IgD-negative memory B cell (primary cell): Measurements from ENCODE around the gene CEP78. TPM values are rescaled to one million over a fixed set of nuclear protein-coding genes. Genes with fewer than 3 reads are reported as not detected.
"Not testable (repeated sequence)": the region's sequence is repeated elsewhere in the genome, so short reads cannot be mapped to it uniquely, and the experiment has no call there.

Experiments used
- H3K27ac Mint-ChIP-seq, 3 donors: one replicate each; pipeline ENCODE4 v1.8.0; 2020 to 2022; ENCODE audit warnings: mild to moderate bottlenecking in 3 of 3, mixed read lengths in 3 of 3, moderate library complexity in 1 of 3
- H3K27me3 Mint-ChIP-seq: one replicate; pipeline ENCODE4 v1.8.0; 2021; ENCODE audit warnings: mixed read lengths
- H3K36me3 Mint-ChIP-seq: one replicate; pipeline ENCODE4 v1.8.0; 2020; ENCODE audit warnings: mild to moderate bottlenecking, mixed read lengths
- H3K4me1 Mint-ChIP-seq, 3 donors: one replicate each; pipeline ENCODE4 v1.8.0; 2020 to 2022; ENCODE audit warnings: mixed read lengths in 3 of 3, mild to moderate bottlenecking in 1 of 3
- H3K4me3 Mint-ChIP-seq, 4 donors: one replicate each; pipeline ENCODE4 v1.8.0; 2020 to 2022; ENCODE audit warnings: mild to moderate bottlenecking in 4 of 4, mixed read lengths in 4 of 4, moderate library complexity in 3 of 4
- H3K9me3 Mint-ChIP-seq, 3 donors: one replicate each; pipeline ENCODE4 v1.8.0; 2020 to 2021; ENCODE audit warnings: mixed read lengths in 3 of 3, mild to moderate bottlenecking in 1 of 3
- polyA plus RNA-seq: library from polyadenylated mRNA; unstranded; fragments of 300-500 nt; fragmentation: Illumina TruSeq; gene quantifications from one replicate; pipeline ENCODE4 v1.2.3, GENCODE V29; 2021

The CEP78 gene
- polyA plus RNA-seq, 1 donor from 2014 or later: 12.3 TPM

GRCh38 chr9:78214492-78214891 is 21.4 kb upstream of the CEP78 start:
- H3K36me3 Mint-ChIP-seq: no peaks in the 10 kb centered on the region
- peaks cover 14 to 23% (median 16%) of the 10 kb centered on the region in 3 donors for H3K4me1 Mint-ChIP-seq
- no peak overlapping the region for H3K4me3 Mint-ChIP-seq
- no peaks in the 10 kb centered on the region for H3K9me3 Mint-ChIP-seq
- H3K27ac Mint-ChIP-seq: no peak overlapping the region
- H3K27me3 Mint-ChIP-seq: peaks cover 1% of the 10 kb centered on the region

- peaks cover 8 to 15% (median 10%) of the 10 kb centered on the region in 3 donors for H3K4me1 Mint-ChIP-seq
These were observed 20.2 kb upstream of the CEP78 start for GRCh38 chr9:78215706-78216105.

GRCh38 chr9:78218890-78219289 is 17.0 kb upstream of the CEP78 start:
- Mint-ChIP-seq H3K9me3 (no peaks in the 10 kb centered on the region), H3K4me1 (no peaks in the 10 kb centered on the region), H3K27ac (peak overlapping the region in 1 of 3 donors; percentile 25), H3K36me3 (no peaks in the 10 kb centered on the region), H3K4me3 (no peak overlapping the region), H3K27me3 (no peaks in the 10 kb centered on the region)

More at GRCh38 chr9:78215706-78216105, 20.2 kb upstream of the CEP78 start:
- H3K27ac Mint-ChIP-seq: no peak overlapping the region
- H3K27me3 Mint-ChIP-seq: no peaks in the 10 kb centered on the region
- no peak overlapping the region for H3K4me3 Mint-ChIP-seq
- no peaks in the 10 kb centered on the region for H3K36me3 Mint-ChIP-seq
- H3K9me3 Mint-ChIP-seq: no peaks in the 10 kb centered on the region

- Mint-ChIP-seq H3K36me3 (no peaks in the 10 kb centered on the region), H3K4me1 (no peaks in the 10 kb centered on the region), H3K9me3 (no peaks in the 10 kb centered on the region), H3K27ac (no peak overlapping the region), H3K27me3 (peaks cover 3% of the 10 kb centered on the region), H3K4me3 (no peak overlapping the region)
These were observed 14.4 kb upstream of the CEP78 start for GRCh38 chr9:78221425-78221824.

- H3K4me1 Mint-ChIP-seq, H3K9me3 Mint-ChIP-seq, H3K4me3 Mint-ChIP-seq, H3K36me3 Mint-ChIP-seq, H3K27me3 Mint-ChIP-seq, H3K27ac Mint-ChIP-seq: not testable (repeated sequence)
These were observed 14.0 kb upstream of the CEP78 start for GRCh38 chr9:78221841-78222240.

GRCh38 chr9:78230761-78231160 is 5.1 kb upstream of the CEP78 start:
- H3K27ac Mint-ChIP-seq: no peak overlapping the region

GRCh38 chr9:78232471-78232870 is 3.4 kb upstream of the CEP78 start:
- not testable (repeated sequence) for H3K4me3 Mint-ChIP-seq, H3K27ac Mint-ChIP-seq, H3K27me3 Mint-ChIP-seq, H3K36me3 Mint-ChIP-seq, H3K9me3 Mint-ChIP-seq
- peaks cover 9 to 14% (median 12%) of the 10 kb centered on the region in 3 donors for H3K4me1 Mint-ChIP-seq

More at GRCh38 chr9:78230761-78231160, 5.1 kb upstream of the CEP78 start:
- peaks cover under 1 to 10% (median 6%) of the 10 kb centered on the region in 3 donors for H3K4me1 Mint-ChIP-seq
- H3K9me3 Mint-ChIP-seq: no peaks in the 10 kb centered on the region
- H3K4me3 Mint-ChIP-seq: peak overlapping the region in 1 of 4 donors; percentile 34
- peaks cover 4% of the 10 kb centered on the region for H3K36me3 Mint-ChIP-seq
- peaks cover 3% of the 10 kb centered on the region for H3K27me3 Mint-ChIP-seq

GRCh38 chr9:78234810-78235209 is 1.1 kb upstream of the CEP78 start:
- peak overlapping the region in 3 of 4 donors; percentile 95 to 99 (median 97) for H3K4me3 Mint-ChIP-seq
- H3K4me1 Mint-ChIP-seq: peaks cover 15 to 29% (median 17%) of the 10 kb centered on the region in 3 donors
- no peak overlapping the region for H3K27ac Mint-ChIP-seq
- peaks cover 2% of the 10 kb centered on the region for H3K36me3 Mint-ChIP-seq
- H3K27me3 Mint-ChIP-seq: no peaks in the 10 kb centered on the region
- H3K9me3 Mint-ChIP-seq: no peaks in the 10 kb centered on the region

GRCh38 chr9:78235256-78235761 is 566 bp upstream of the CEP78 start:
- Mint-ChIP-seq H3K36me3 (peaks cover 2% of the 10 kb centered on the region), H3K27me3 (no peaks in the 10 kb centered on the region), H3K4me1 (peaks cover 15 to 30% (median 17%) of the 10 kb centered on the region in 3 donors), H3K4me3 (peak overlapping the region in 3 of 4 donors; percentile 95 to 99 (median 97)), H3K9me3 (no peaks in the 10 kb centered on the region), H3K27ac (peak overlapping the region in 2 of 3 donors; percentile 23 to 95)

- Mint-ChIP-seq H3K36me3 (peaks cover 3% of the 10 kb centered on the region), H3K4me3 (peak overlapping the region in 3 of 4 donors; percentile 95 to 99 (median 97)), H3K27ac (peak overlapping the region in 2 of 3 donors; percentile 39 to 77), H3K27me3 (no peaks in the 10 kb centered on the region), H3K9me3 (no peaks in the 10 kb centered on the region), H3K4me1 (peaks cover 15 to 30% (median 17%) of the 10 kb centered on the region in 3 donors)
These were observed 656 bp downstream of the CEP78 start for GRCh38 chr9:78236551-78236910.

- peaks cover 15 to 36% (median 17%) of the 10 kb centered on the region in 3 donors for H3K4me1 Mint-ChIP-seq
- H3K27me3 Mint-ChIP-seq: no peaks in the 10 kb centered on the region
- H3K4me3 Mint-ChIP-seq: peak overlapping the region in 2 of 4 donors; percentile 41 to 45
- no peaks in the 10 kb centered on the region for H3K9me3 Mint-ChIP-seq
- no peak overlapping the region for H3K27ac Mint-ChIP-seq
- peaks cover 4% of the 10 kb centered on the region for H3K36me3 Mint-ChIP-seq
These were observed 2.5 kb downstream of the CEP78 start for GRCh38 chr9:78238046-78239038.

GRCh38 chr9:78239506-78239905 is 3.6 kb downstream of the CEP78 start:
- H3K27ac Mint-ChIP-seq: peak overlapping the region in 1 of 3 donors; percentile 9
- H3K4me3 Mint-ChIP-seq: peak overlapping the region in 1 of 4 donors; percentile 45
- H3K4me1 Mint-ChIP-seq: peaks cover 15 to 34% (median 17%) of the 10 kb centered on the region in 3 donors
- peaks cover 5% of the 10 kb centered on the region for H3K36me3 Mint-ChIP-seq
- H3K27me3 Mint-ChIP-seq: no peaks in the 10 kb centered on the region
- no peaks in the 10 kb centered on the region for H3K9me3 Mint-ChIP-seq

GRCh38 chr9:78242041-78242440 is 6.2 kb downstream of the CEP78 start:
- Mint-ChIP-seq H3K36me3 (peaks cover 10% of the 10 kb centered on the region), H3K9me3 (no peaks in the 10 kb centered on the region), H3K27me3 (no peaks in the 10 kb centered on the region), H3K4me3 (no peak overlapping the region), H3K4me1 (peaks cover 9 to 26% (median 11%) of the 10 kb centered on the region in 3 donors), H3K27ac (no peak overlapping the region)

GRCh38 chr9:78243130-78243529 is 7.3 kb downstream of the CEP78 start:
- Mint-ChIP-seq H3K27me3 (no peaks in the 10 kb centered on the region), H3K4me1 (peaks cover 3 to 20% (median 4%) of the 10 kb centered on the region in 3 donors), H3K27ac (no peak overlapping the region), H3K9me3 (no peaks in the 10 kb centered on the region), H3K36me3 (peaks cover 10% of the 10 kb centered on the region), H3K4me3 (no peak overlapping the region)

GRCh38 chr9:78245401-78245800 is 9.5 kb downstream of the CEP78 start:
- H3K27ac Mint-ChIP-seq: no peak overlapping the region
- H3K9me3 Mint-ChIP-seq: no peaks in the 10 kb centered on the region
- H3K27me3 Mint-ChIP-seq: no peaks in the 10 kb centered on the region
- H3K4me3 Mint-ChIP-seq: no peak overlapping the region
- peaks cover 0 to 5% (median 0%) of the 10 kb centered on the region in 3 donors for H3K4me1 Mint-ChIP-seq
- H3K36me3 Mint-ChIP-seq: peaks cover 12% of the 10 kb centered on the region
